Activated CD8-positive, alpha-beta T cell treated with anti-CD3 and anti-CD28 coated beads, Interleukin-2, amount 10 ng/mL, durations not matched to agents 7 days and 5 days (primary cell): Measurements from ENCODE around the gene MX1. TPM values are rescaled to one million over a fixed set of nuclear protein-coding genes. Genes with fewer than 3 reads are reported as not detected.

ENCODE experiments used
- ATAC-seq: fragments of 150-1000 bp; cut with Tn5 transposase; one replicate; pipeline ENCODE4 v1.10.0; 2021; ENCODE audit warnings: moderate library complexity
- CTCF ChIA-PET: fragments of 350-600 bp; sonication (Branson Sonifier 250); formaldehyde crosslinking; loops from one replicate; lab custom pipeline; 2021; ENCODE audit warnings: antibody characterized with exemption; lab: Charles Lee
- POLR2A ChIA-PET: fragments of 350-600 bp; sonication (Branson Sonifier 250); formaldehyde crosslinking; loops from one replicate; lab custom pipeline; 2021; ENCODE audit warnings: antibody characterized with exemption; lab: Charles Lee
- DNase-seq: peaks from one replicate; pipeline ENCODE4 v3.0.0-alpha.2; 2020
- H3K27ac Mint-ChIP-seq: one replicate; pipeline ENCODE4 v1.8.0; 2021; ENCODE audit warnings: mild to moderate bottlenecking, mixed read lengths
- H3K27me3 Mint-ChIP-seq: one replicate; pipeline ENCODE4 v1.8.0; 2021; ENCODE audit warnings: low read depth, mixed read lengths
- H3K36me3 Mint-ChIP-seq: one replicate; pipeline ENCODE4 v1.8.0; 2021; ENCODE audit warnings: low read depth, mixed read lengths
- H3K4me1 Mint-ChIP-seq: one replicate; pipeline ENCODE4 v1.8.0; 2021; ENCODE audit warnings: low read depth, mixed read lengths
- H3K4me3 Mint-ChIP-seq: one replicate; pipeline ENCODE4 v1.8.0; 2021; ENCODE audit warnings: mild to moderate bottlenecking, mixed read lengths
- H3K9me3 Mint-ChIP-seq: one replicate; pipeline ENCODE4 v1.8.0; 2022; ENCODE audit warnings: mixed read lengths; ENCODE audit not compliant: insufficient read depth
- total RNA-seq, 2 experiments: library from RNA; stranded (reverse); gene quantifications; one replicate each; pipeline ENCODE4 v1.2.3, GENCODE V29; 2021

MX1 gene
- total RNA-seq, 2 experiments from 2014 or later, result 563 to 584 TPM

DNA sequence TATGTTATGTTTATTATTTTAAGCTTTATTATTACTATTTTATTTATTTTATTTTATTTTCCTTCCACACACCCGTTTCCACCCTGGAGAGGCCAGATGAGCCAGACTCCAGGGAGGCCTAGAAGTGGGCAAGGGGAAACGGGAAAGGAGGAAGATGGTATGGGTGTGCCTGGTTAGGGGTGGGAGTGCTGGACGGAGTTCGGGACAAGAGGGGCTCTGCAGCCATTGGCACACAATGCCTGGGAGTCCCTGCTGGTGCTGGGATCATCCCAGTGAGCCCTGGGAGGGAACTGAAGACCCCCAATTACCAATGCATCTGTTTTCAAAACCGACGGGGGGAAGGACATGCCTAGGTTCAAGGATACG, 468 bp upstream of the MX1 start:
- H3K27me3 Mint-ChIP-seq, result no peaks in the 10 kb centered on the region
- ATAC-seq (no peak), DNase-seq (no peak)
- peak overlapping the region; percentile 100 for H3K27ac Mint-ChIP-seq
- peak overlapping the region; percentile 94 for H3K4me3 Mint-ChIP-seq
- peaks cover 74% of the 10 kb centered on the region for H3K36me3 Mint-ChIP-seq
- peaks cover 84% of the 10 kb centered on the region for H3K4me1 Mint-ChIP-seq
- POLR2A ChIA-PET, result interaction anchor here (0.6 to 10.3 kb wide), 20 partner anchors 8 to 763 kb away, joined by 3 to 178 read pairs (median 5); partner anchors contain the start of gene MX2
- CTCF ChIA-PET, result interaction anchor here (0.5 to 2.5 kb wide), 4 partner anchors 14 to 683 kb away, joined by 3 to 13 read pairs (median 4); no protein-coding TSS in a partner anchor
- no peaks in the 10 kb centered on the region for H3K9me3 Mint-ChIP-seq

DNA sequence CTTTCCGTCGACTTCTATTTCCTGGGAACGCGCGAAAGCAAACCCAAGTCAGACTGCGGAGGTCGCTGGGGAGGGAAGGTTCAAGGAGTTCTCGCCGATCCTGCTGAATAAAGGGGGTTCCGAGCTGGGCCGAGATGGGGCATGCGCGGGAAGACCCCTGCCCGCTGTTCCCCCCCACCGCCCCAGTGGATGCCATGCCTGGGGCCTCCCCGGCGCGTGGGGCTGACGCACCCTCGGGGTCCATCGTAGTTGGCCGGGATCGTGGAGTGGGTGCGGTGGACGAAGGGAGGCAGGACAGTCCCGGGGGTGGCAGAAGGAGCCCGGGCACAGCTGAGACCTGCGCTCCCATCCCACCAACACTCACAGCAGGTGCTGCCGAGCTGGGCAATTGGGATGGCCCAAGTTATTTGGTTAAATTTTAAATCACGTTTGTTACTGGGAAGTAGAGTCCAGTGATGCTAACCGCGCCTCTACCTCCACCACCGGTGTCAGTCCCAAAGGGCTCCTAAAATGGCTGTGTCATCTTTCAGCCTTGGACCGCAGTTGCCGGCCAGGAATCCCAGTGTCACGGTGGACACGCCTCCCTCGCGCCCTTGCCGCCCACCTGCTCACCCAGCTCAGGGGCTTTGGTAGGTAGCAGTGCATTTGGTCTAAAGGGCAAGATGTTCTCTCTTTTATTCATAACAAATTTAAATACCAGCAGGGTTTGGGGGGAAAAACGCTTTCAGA, 801 bp downstream of the MX1 start:
- ATAC-seq, result peak; percentile 2
- ChIA-PET POLR2A (interaction anchor here (0.7 to 10.3 kb wide), 11 partner anchors 8 to 144 kb away, joined by 3 to 178 read pairs (median 6); partner anchors contain the start of gene MX2), CTCF (interaction anchor here (1.1 to 1.9 kb wide), 2 partner anchors 15 to 143 kb away, joined by 4 to 8 read pairs; no protein-coding TSS in a partner anchor)
- Mint-ChIP-seq H3K36me3 (peaks cover 80% of the 10 kb centered on the region), H3K27me3 (no peaks in the 10 kb centered on the region), H3K27ac (peak overlapping the region; percentile 100), H3K9me3 (no peaks in the 10 kb centered on the region), H3K4me3 (peak overlapping the region; percentile 94), H3K4me1 (peaks cover 81% of the 10 kb centered on the region)
- no peak for DNase-seq

DNA sequence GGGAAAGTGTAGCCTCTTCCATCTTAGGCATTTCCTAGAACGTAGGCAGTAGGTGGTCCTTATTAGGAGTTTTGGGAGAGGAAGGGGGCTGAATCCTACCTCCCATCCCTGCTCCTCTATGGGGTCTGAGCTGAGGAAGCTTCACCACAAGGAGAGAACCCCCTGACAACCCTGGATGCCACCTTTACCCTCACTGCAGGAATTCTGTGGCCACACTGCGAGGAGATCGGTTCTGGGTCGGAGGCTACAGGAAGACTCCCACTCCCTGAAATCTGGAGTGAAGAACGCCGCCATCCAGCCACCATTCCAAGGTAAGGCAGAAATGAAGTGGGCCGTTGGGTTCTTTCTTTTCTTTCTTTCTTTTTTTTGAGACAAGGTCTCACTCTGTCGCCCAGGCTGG, 1.5 kb downstream of the MX1 start:
- Mint-ChIP-seq H3K36me3 (peaks cover 80% of the 10 kb centered on the region), H3K4me3 (peak overlapping the region; percentile 94), H3K4me1 (peaks cover 81% of the 10 kb centered on the region), H3K27me3 (no peaks in the 10 kb centered on the region), H3K27ac (peak overlapping the region; percentile 100), H3K9me3 (no peaks in the 10 kb centered on the region)
- DNase-seq, result no peak
- ChIA-PET POLR2A (interaction anchor here (0.7 to 10.3 kb wide), 9 partner anchors 9 to 612 kb away, joined by 3 to 178 read pairs (median 8); partner anchors contain the start of gene MX2), CTCF (interaction anchor here (1.1 to 1.9 kb wide), 2 partner anchors 16 to 144 kb away, joined by 4 to 8 read pairs; no protein-coding TSS in a partner anchor)
- ATAC-seq, result no peak

DNA sequence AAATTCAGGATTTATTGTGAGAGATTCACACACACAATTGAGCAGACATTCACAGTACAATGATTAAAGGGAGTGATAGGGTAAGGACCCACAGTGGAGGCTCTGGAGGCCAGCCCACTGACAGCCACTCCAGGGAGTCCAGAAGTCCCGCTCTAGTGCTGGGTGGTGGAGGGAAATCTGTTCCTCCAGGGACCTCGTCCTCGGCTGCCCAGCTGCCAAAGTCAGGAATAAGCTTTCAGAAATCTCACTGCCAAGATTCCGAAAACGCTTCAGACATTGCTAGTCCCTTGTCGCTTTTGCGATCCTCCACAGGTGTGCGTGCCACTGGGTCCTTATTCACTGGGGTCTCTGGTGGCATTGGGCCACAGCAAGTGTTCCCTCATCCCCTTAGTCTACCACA, 2.3 kb downstream of the MX1 start:
- ChIA-PET CTCF (no interaction called here), POLR2A (interaction anchor here (0.8 to 10.3 kb wide), 5 partner anchors 13 to 67 kb away, joined by 3 to 178 read pairs (median 8); partner anchors contain the start of gene MX2)
- Mint-ChIP-seq H3K4me3 (peak overlapping the region; percentile 94), H3K4me1 (peaks cover 81% of the 10 kb centered on the region), H3K9me3 (no peaks in the 10 kb centered on the region), H3K27ac (peak overlapping the region; percentile 100), H3K27me3 (no peaks in the 10 kb centered on the region), H3K36me3 (peaks cover 82% of the 10 kb centered on the region)
- ATAC-seq (no peak), DNase-seq (no peak)

GRCh38 chr21:41428847-41429246, 2.8 kb downstream of the MX1 start:
- no peaks in the 10 kb centered on the region for H3K9me3 Mint-ChIP-seq
- H3K27ac Mint-ChIP-seq, result peak overlapping the region; percentile 100
- peak overlapping the region; percentile 94 for H3K4me3 Mint-ChIP-seq
- peaks cover 80% of the 10 kb centered on the region for H3K4me1 Mint-ChIP-seq
- DNase-seq, result no peak
- CTCF ChIA-PET, result interaction anchor here (0.7 kb wide), 1 partner anchor 11 kb away, joined by 3 read pairs; no protein-coding TSS in a partner anchor
- no peaks in the 10 kb centered on the region for H3K27me3 Mint-ChIP-seq
- H3K36me3 Mint-ChIP-seq, result peaks cover 84% of the 10 kb centered on the region
- POLR2A ChIA-PET, result interaction anchor here (1.1 to 10.3 kb wide), 4 partner anchors 13 to 68 kb away, joined by 3 to 178 read pairs (median 54); partner anchors contain the start of gene MX2
- no peak for ATAC-seq

DNA sequence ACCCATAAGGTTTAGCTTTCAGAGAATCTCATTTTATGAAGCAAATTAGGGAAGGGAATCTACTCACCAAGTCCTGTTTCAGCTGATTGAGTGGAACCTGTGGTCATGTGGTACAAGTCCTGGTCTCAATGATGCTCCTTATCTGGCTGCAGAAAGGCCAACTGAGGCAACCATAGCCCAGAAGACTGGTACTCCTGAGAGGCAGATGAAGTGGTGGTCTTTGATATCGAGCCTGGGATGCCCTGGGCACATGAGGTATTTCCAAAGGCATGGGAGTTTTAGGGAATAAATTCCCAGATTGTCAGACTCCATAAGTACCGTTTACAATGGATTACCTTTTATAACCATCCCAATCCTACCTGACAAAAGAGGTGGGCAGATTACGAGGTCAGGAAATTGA, 3.3 kb downstream of the MX1 start:
- Mint-ChIP-seq H3K27me3 (no peaks in the 10 kb centered on the region), H3K4me1 (peaks cover 78% of the 10 kb centered on the region), H3K4me3 (peak overlapping the region; percentile 94), H3K36me3 (peaks cover 88% of the 10 kb centered on the region), H3K27ac (peak overlapping the region; percentile 50), H3K9me3 (no peaks in the 10 kb centered on the region)
- ChIA-PET POLR2A (interaction anchor here (1.1 to 10.3 kb wide), 4 partner anchors 12 to 68 kb away, joined by 3 to 178 read pairs (median 54); partner anchors contain the start of gene MX2), CTCF (interaction anchor here (0.7 to 1.4 kb wide), 2 partner anchors 11 to 146 kb away, joined by 3 to 4 read pairs; no protein-coding TSS in a partner anchor)
- ATAC-seq, result no peak
- DNase-seq, result no peak

DNA sequence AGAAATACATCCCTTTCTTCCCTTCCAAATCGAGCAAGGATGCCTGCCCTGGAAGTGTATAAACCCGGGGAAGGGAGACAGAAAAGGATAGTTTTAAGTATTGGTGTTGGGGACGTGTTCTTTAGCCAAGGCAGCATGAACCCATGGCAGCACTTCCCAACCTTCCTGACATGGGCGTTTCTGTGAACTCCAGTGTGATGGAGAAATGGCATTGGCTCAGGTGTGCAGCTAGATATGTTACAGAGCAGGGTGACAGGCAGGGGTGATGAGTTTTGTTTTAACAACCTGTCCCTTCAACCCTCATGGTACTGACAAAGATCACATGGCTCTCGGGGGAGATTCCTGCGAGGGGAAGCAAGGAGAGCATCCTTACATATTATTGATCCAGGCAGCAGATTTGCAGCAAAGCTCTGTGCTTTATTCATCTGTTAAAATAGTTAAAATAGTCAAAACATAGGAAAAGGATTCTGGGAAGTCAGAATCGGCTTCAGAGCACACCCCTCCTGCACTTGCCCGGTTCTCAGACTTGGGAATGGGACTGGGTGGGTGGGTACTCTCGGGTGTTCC, 4.0 kb downstream of the MX1 start:
- peak overlapping the region; percentile 23 for H3K27ac Mint-ChIP-seq
- ChIA-PET POLR2A (interaction anchor here (1.0 to 10.3 kb wide), 3 partner anchors 19 to 69 kb away, joined by 4 to 178 read pairs (median 4); partner anchors contain the start of gene MX2), CTCF (interaction anchor here (1.4 kb wide), 1 partner anchor 147 kb away, joined by 4 read pairs; no protein-coding TSS in a partner anchor)
- H3K27me3 Mint-ChIP-seq, result no peaks in the 10 kb centered on the region
- DNase-seq (no peak), ATAC-seq (no peak)
- H3K36me3 Mint-ChIP-seq, result peaks cover 91% of the 10 kb centered on the region
- peak overlapping the region; percentile 94 for H3K4me3 Mint-ChIP-seq
- H3K4me1 Mint-ChIP-seq, result peaks cover 78% of the 10 kb centered on the region
- H3K9me3 Mint-ChIP-seq, result peaks cover 7% of the 10 kb centered on the region

DNA sequence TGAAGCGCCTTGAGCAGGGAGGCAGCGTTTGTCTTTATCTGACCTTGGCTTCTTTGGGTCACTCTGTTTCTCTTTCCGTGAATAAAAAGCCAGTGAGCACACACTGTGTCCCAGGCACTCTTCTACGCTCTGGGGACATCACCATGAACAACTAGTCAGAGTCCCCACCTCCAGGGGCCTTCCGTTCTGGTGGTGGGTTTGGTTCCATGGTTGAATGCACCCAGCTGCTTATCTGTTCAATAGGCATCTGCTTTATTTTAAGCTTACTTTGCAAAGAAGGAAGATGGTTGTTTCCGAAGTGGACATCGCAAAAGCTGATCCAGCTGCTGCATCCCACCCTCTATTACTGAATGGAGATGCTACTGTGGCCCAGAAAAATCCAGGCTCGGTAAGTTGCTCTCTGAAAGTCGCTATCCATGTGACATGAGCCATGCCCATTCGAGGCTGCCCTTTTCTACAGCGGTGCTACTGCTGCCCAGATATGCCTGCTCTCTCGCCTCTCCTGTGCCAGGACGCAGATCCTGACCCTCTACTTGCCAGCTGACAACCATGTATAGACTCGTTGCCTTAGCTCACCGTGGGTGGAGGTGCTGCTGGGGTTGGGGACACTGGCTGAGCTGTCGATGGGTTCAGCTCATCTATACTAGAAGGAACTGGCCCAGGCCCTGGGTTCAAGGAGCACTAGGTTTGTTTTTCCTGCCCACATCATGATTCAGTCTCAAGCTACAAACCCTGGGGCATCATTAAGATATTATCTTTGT, 5.9 kb downstream of the MX1 start:
- Mint-ChIP-seq H3K9me3 (peaks cover 10% of the 10 kb centered on the region), H3K27ac (peak overlapping the region; percentile 30), H3K36me3 (peaks cover 94% of the 10 kb centered on the region), H3K4me1 (peaks cover 87% of the 10 kb centered on the region), H3K27me3 (no peaks in the 10 kb centered on the region), H3K4me3 (peak overlapping the region; percentile 38)
- ChIA-PET CTCF (interaction anchor here (1.0 to 1.1 kb wide), 2 partner anchors 149 kb away, joined by 4 read pairs; no protein-coding TSS in a partner anchor), POLR2A (interaction anchor here (0.6 to 10.3 kb wide), 8 partner anchors 13 to 149 kb away, joined by 3 to 178 read pairs (median 3); partner anchors contain the start of gene MX2)
- DNase-seq (no peak), ATAC-seq (no peak)

- ChIA-PET POLR2A (interaction anchor here (0.7 to 1.3 kb wide), 4 partner anchors 14 to 63 kb away, joined by 3 to 4 read pairs (median 3); no protein-coding TSS in a partner anchor), CTCF (interaction anchor here (1.0 kb wide), 1 partner anchor 150 kb away, joined by 4 read pairs; no protein-coding TSS in a partner anchor)
- no peak for ATAC-seq
- peaks cover 94% of the 10 kb centered on the region for H3K36me3 Mint-ChIP-seq
- H3K27ac Mint-ChIP-seq, result peak overlapping the region; percentile 30
- H3K4me3 Mint-ChIP-seq, result no peak overlapping the region
- H3K27me3 Mint-ChIP-seq, result no peaks in the 10 kb centered on the region
- peaks cover 86% of the 10 kb centered on the region for H3K4me1 Mint-ChIP-seq
- no peak for DNase-seq
- H3K9me3 Mint-ChIP-seq, result peaks cover 10% of the 10 kb centered on the region
These were observed 6.8 kb downstream of the MX1 start for GRCh38 chr21:41432562-41433460.

- peaks cover 80% of the 10 kb centered on the region for H3K4me1 Mint-ChIP-seq
- POLR2A ChIA-PET, result no interaction called here
- no peak for DNase-seq
- peaks cover 94% of the 10 kb centered on the region for H3K36me3 Mint-ChIP-seq
- no peaks in the 10 kb centered on the region for H3K27me3 Mint-ChIP-seq
- H3K27ac Mint-ChIP-seq, result peak overlapping the region; percentile 19
- CTCF ChIA-PET, result interaction anchor here (1.4 kb wide), 1 partner anchor 150 kb away, joined by 5 read pairs; no protein-coding TSS in a partner anchor
- no peak for ATAC-seq
- no peak overlapping the region for H3K4me3 Mint-ChIP-seq
- H3K9me3 Mint-ChIP-seq, result peaks cover 10% of the 10 kb centered on the region
These were observed 7.5 kb downstream of the MX1 start for GRCh38 chr21:41433566-41433965.
